Stimulated activated effector memory CD8-positive, alpha-beta T cell treated with anti-CD3 and anti-CD28 coated beads, Interleukin-12 subunit alpha, Interleukin-12 subunit beta, amount 100 ng/mL, for 72 hours (primary cell): ENCODE measurements around the gene MRC1.
A peak's percentile ranks its signal among the peaks of the same experiment; 100 is the strongest.

Experiments
- ATAC-seq: fragments of 150-1000 bp; cut with Tn5 transposase; 2 replicates; pipeline ENCODE4 v1.10.0; 2021
- DNase-seq, 2 donors: peaks; one replicate each; pipeline ENCODE4 v3.0.0; 2021 to 2022; ENCODE audit warnings: low spot score in 2 of 2
- H3K27ac Mint-ChIP-seq: one replicate; pipeline ENCODE4 v1.8.0; 2022; ENCODE audit warnings: mild to moderate bottlenecking, mixed read lengths
- H3K36me3 Mint-ChIP-seq: one replicate; pipeline ENCODE4 v1.8.0; 2022; ENCODE audit warnings: mild to moderate bottlenecking, mixed read lengths
- H3K4me1 Mint-ChIP-seq: one replicate; pipeline ENCODE4 v1.8.0; 2022; ENCODE audit warnings: mixed read lengths
- H3K4me3 Mint-ChIP-seq: one replicate; pipeline ENCODE4 v1.8.0; 2022; ENCODE audit warnings: mild to moderate bottlenecking, mixed read lengths
- H3K9me3 Mint-ChIP-seq: one replicate; pipeline ENCODE4 v1.8.0; 2022; ENCODE audit warnings: mixed read lengths

Gene MRC1

DNA sequence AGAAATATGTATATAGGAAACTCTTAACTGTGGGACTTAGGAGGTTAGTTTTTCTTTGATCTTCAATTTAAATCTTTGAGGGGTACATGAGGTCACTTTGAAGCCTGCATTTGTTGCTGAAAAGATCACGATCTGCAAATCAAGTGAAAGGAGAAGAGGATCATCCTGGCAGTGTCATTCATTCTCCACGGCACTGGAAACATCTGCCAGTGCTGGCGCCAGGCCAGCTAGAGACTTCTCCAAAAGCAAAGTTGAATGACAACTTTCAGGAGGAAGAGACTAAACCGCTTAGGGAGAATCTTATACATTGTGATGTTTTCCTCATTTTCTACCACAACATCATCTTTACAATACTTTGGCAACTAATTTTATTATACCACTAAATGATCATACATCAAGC is 42.5 kb downstream of the MRC1 start:
- Mint-ChIP-seq H3K4me3 (no peak overlapping the region), H3K36me3 (no peaks in the 10 kb centered on the region), H3K27ac (no peak overlapping the region), H3K4me1 (no peaks in the 10 kb centered on the region), H3K9me3 (no peaks in the 10 kb centered on the region)
- no peak for ATAC-seq
- no peak for DNase-seq

DNA sequence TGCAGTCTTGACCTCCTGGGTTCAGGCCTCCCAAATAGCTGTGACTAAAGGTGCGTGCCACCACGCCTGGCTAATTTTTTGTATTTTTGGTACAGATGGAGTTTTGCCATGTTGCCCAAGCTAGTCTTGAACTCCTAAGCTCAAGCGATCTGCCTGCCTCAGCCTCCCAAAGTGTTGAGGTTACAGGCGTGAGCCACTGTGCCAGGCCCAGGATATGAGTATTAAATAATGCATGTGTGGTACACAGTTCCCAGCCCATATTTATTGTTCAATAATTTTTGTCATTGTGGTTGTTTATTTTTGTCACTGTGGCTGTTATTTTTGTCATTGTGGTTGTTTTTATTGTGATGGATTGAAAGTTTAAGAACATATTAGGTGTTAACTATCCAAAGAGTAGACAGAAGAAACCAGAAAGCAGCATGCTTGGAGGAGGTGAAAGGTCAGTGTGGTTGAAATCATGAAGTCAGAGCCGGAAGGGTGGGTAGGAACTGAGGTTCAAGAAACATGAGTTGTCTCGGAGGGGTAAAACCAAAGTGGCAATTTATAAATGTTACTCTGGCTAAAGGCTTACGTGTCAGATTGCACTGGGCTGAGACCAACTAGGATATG is 45.0 kb downstream of the MRC1 start:
- Mint-ChIP-seq H3K27ac (no peak overlapping the region), H3K9me3 (no peaks in the 10 kb centered on the region), H3K4me3 (no peak overlapping the region), H3K4me1 (peaks cover 4% of the 10 kb centered on the region), H3K36me3 (no peaks in the 10 kb centered on the region)
- no peak for DNase-seq
- ATAC-seq, result peak; percentile 86

DNA sequence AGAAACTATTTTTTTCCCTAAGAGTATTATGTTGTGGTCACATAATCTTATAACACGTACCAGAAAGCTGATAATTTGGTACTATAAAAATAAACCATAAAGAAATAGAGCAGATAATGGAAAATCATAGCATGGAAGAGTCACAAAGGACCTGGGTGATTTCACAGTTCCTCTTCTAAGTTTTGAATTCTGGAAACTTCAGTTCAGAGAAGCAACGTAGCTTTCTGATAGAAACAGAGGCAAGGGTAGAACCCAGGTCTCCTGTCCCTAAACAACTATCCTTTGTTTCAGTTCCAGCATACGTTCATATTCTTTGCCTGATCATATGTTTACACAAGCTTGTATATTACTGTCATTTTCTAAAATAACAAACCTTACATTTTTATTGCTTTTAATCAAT is 47.9 kb downstream of the MRC1 start:
- H3K36me3 Mint-ChIP-seq, result no peaks in the 10 kb centered on the region
- peaks cover 5% of the 10 kb centered on the region for H3K4me1 Mint-ChIP-seq
- no peaks in the 10 kb centered on the region for H3K9me3 Mint-ChIP-seq
- no peak overlapping the region for H3K4me3 Mint-ChIP-seq
- no peak overlapping the region for H3K27ac Mint-ChIP-seq
- ATAC-seq, result no peak
- no peak for DNase-seq

DNA sequence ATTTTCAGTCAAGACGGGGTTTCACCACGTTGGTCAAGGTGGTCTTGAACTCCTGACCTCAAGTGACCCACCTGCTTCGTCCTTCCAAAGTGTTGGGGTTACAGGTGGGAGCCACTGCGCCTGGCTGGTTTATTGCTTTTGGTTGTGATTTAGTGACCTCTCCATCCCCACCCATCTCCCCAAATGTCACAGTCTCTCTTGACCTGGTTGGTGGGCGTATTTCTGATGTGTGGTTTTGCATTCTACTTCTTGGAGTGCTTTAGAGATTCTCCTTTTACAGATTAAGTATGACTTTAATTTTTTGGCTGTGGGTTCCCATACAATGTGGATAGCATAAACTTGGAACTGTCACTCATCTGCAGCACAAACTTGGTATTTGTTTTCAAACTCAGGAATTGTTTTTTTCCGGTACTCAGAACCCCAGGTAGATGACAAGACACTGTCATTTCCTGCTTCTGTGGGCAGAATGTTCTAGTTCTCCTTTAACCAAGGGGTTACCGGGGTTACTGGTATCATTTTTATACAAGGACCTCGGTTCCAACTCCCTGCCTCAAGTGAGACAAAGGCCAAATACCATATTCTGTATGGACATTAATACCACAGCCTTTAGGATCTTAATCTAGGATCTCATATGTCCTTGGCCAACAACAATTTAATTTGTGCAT is 50.5 kb downstream of the MRC1 start:
- Mint-ChIP-seq H3K9me3 (no peaks in the 10 kb centered on the region), H3K36me3 (no peaks in the 10 kb centered on the region), H3K27ac (no peak overlapping the region), H3K4me3 (no peak overlapping the region), H3K4me1 (peaks cover 5% of the 10 kb centered on the region)
- ATAC-seq (no peak), DNase-seq (no peak)

DNA sequence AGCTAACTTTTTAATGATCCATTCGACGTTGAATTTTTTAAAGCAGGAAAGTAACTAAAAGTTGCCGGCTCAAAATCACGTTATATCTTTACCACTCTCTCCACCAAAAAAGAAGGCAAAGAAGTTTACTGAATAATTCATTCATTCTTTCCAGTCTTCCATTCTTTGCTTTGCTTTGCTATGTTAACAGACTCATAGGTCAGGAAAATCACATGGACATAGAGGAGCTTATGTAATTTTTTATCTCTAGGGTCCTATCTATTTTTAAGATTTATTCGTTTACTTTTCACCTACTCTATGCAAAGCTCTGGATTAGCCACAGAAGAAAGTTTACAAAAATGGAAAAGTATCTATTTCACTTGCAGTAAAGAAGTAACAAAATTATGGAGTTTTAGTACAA is 52.6 kb downstream of the MRC1 start:
- H3K9me3 Mint-ChIP-seq, result no peaks in the 10 kb centered on the region
- H3K4me3 Mint-ChIP-seq, result no peak overlapping the region
- H3K4me1 Mint-ChIP-seq, result peaks cover 5% of the 10 kb centered on the region
- no peak overlapping the region for H3K27ac Mint-ChIP-seq
- ATAC-seq, result no peak
- DNase-seq, result no peak
- no peaks in the 10 kb centered on the region for H3K36me3 Mint-ChIP-seq

DNA sequence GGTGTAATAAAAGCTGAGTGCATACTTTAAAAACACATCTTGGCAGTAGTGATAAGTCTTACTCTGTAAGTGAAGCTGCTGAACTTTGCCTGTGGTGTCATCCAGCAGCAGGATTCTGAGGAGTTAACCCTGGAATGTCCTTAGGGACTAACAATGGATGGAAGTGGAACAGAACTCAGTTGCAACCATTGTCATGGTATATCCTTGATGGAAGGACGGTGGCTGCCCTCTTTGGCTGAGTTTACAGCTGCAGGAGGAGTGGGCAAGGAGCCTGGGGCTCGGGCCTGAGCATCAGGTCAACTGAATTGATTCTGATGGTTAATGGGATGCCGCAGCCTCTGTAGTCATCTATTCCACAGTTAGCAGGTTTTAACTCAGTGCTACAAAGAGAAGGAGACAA is 56.2 kb downstream of the MRC1 start:
- peaks cover 5% of the 10 kb centered on the region for H3K36me3 Mint-ChIP-seq
- H3K4me3 Mint-ChIP-seq, result no peak overlapping the region
- H3K9me3 Mint-ChIP-seq, result peaks cover 4% of the 10 kb centered on the region
- DNase-seq (no peak), ATAC-seq (no peak)
- H3K4me1 Mint-ChIP-seq, result no peaks in the 10 kb centered on the region
- H3K27ac Mint-ChIP-seq, result no peak overlapping the region

DNA sequence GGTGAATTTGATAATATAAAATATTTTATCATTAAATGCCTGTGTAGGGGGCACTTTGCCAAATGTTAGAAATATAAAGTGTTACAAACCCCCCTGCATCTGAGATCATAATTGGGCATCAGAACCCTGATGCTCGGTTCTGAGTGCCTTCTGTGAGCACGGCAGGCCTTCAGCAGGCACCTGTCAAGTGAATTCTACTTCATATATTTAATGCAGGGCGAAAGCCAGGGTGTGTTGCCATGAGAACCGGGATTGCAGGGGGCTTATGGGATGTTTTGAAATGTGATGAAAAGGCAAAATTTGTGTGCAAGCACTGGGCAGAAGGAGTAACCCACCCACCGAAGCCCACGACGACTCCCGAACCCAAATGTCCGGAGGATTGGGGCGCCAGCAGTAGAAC is 57.2 kb downstream of the MRC1 start:
- Mint-ChIP-seq H3K36me3 (peaks cover 5% of the 10 kb centered on the region), H3K9me3 (peaks cover 4% of the 10 kb centered on the region), H3K4me3 (no peak overlapping the region), H3K4me1 (no peaks in the 10 kb centered on the region), H3K27ac (no peak overlapping the region)
- no peak for DNase-seq
- no peak for ATAC-seq

DNA sequence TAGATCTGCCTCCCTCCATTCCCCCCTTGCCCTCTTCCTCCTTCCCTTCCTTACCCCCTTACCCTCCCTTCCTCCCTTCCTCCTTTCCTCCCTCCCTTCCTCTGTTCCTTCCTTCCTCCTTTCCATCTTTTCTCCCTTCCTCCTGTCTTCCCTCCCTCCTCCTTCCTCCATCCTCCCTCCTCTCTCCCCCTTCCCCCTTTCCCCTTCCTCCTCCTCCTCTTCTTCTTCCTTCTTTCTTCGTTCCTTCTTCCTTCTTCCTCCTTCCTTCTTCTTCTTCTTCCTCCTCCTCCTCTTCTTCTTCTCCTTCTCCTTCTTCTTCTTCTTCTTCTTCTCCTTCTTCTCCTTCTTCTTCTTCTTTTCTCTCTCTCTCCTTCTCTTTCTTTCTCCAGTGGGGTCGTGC is 57.9 kb downstream of the MRC1 start:
- H3K36me3 Mint-ChIP-seq, result peaks cover 5% of the 10 kb centered on the region
- DNase-seq (no peak), ATAC-seq (no peak)
- no peaks in the 10 kb centered on the region for H3K4me1 Mint-ChIP-seq
- peaks cover 4% of the 10 kb centered on the region for H3K9me3 Mint-ChIP-seq
- H3K4me3 Mint-ChIP-seq, result no peak overlapping the region
- H3K27ac Mint-ChIP-seq, result peak overlapping the region; percentile 15

DNA sequence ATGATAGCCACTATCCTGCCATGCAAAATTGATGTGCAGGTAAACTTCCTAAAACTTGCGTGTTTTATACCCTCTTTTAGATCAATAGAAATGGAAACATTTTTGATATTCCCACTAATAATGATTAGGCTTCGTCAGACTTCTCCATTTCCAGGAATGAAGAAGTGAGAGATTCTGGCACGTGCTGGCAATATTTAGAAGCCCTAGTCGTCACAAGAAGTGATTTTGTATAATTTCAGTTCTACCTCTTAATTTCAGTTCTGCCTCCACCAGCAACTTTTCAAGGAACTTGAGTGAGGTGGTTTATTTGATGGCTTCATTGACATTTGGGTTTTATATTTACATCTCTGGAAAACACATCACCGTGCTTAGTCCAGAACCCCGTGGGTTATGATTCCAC is 61.9 kb downstream of the MRC1 start:
- H3K4me3 Mint-ChIP-seq, result no peak overlapping the region
- H3K36me3 Mint-ChIP-seq, result peaks cover 5% of the 10 kb centered on the region

DNA sequence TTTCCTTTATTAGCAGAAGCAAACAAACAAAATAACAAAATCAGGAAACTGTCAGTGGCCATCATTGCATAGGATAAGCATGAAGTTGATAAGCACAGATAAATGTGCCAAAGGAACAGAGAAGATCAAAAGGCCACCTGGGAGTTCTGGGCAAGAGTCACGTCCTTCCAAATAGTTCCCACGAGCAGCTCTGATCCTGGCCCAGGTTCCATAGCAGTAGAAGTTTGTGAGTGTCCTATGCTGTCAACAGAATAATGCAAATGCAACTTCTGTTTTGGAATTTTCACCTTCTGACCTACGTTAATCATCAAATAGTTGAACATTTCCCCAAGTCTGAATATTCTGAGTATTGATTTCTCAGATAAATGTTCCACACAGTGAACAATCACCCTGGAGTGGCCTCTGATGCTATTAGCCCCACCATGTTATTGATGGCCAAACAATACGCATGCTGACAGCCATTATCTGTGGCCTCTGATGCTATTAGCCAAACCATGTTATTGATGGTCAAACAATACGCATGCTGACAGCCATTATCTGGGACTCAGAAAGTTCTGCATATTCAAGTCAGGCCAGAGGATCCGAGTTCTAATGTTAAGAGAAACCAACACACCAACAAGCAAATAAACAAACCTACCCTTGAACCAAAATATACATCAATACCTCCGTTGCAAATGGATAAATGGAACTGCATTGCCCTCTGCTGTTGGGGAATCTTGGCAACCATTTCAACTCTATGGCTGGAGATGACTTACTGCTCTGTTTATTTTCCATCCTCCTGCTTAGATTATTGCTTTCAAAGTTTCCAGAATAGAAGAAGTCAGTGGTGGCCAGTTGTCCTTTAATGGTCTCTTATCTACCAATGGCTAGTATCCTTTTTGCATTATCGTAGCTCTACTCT is 63.3 kb downstream of the MRC1 start:
- no peaks in the 10 kb centered on the region for H3K4me1 Mint-ChIP-seq
- no peak overlapping the region for H3K4me3 Mint-ChIP-seq
- DNase-seq (no peak), ATAC-seq (no peak)
- H3K27ac Mint-ChIP-seq, result no peak overlapping the region
- no peaks in the 10 kb centered on the region for H3K9me3 Mint-ChIP-seq
- H3K36me3 Mint-ChIP-seq, result peaks cover 1% of the 10 kb centered on the region

More for the DNA sequence above, 61.9 kb downstream of the MRC1 start:
- Mint-ChIP-seq H3K27ac (no peak overlapping the region), H3K4me1 (no peaks in the 10 kb centered on the region), H3K9me3 (peaks cover 4% of the 10 kb centered on the region)
- DNase-seq (no peak), ATAC-seq (no peak)

DNA sequence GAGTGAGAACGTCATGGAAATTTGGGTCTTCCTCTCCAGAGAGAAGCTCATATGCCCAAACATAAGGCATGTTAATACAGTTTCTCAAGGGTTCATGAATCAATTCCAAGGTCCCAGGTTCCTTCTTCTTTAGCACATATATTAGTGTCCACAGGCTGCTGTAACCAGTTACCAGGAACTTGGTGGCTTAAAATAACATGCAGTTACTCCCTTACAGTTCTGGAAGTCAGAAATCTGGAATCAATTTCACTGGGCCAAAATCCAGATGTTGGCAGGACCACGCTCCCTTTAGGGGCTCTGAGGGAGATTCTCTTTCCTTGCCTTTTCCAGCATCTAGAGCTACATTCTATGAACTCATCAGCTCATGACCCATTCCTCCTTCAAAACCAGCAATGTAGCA is 64.8 kb downstream of the MRC1 start:
- no peaks in the 10 kb centered on the region for H3K36me3 Mint-ChIP-seq
- ATAC-seq, result no peak
- H3K4me3 Mint-ChIP-seq, result no peak overlapping the region
- no peak overlapping the region for H3K27ac Mint-ChIP-seq
- no peaks in the 10 kb centered on the region for H3K4me1 Mint-ChIP-seq
- H3K9me3 Mint-ChIP-seq, result no peaks in the 10 kb centered on the region
- DNase-seq, result no peak

DNA sequence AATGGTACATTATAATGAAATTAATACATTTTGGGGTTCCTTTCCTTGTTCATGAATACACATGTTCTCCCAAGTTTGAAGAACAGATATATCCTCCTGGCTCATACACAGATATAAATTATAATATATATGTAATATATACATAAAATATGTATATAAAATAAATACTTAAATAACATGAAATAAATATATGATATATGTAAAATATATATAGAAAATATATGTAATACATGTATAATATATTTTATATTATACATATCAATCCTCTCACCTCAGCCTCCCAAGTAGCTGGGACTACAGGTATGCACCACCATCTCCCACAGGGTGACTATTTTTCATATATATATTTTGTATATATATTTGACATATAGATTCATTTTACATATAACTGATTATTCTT is 68.0 kb downstream of the MRC1 start:
- Mint-ChIP-seq H3K4me1 (no peaks in the 10 kb centered on the region), H3K4me3 (no peak overlapping the region), H3K9me3 (no peaks in the 10 kb centered on the region), H3K27ac (no peak overlapping the region), H3K36me3 (no peaks in the 10 kb centered on the region)
- DNase-seq (no peak), ATAC-seq (no peak)

DNA sequence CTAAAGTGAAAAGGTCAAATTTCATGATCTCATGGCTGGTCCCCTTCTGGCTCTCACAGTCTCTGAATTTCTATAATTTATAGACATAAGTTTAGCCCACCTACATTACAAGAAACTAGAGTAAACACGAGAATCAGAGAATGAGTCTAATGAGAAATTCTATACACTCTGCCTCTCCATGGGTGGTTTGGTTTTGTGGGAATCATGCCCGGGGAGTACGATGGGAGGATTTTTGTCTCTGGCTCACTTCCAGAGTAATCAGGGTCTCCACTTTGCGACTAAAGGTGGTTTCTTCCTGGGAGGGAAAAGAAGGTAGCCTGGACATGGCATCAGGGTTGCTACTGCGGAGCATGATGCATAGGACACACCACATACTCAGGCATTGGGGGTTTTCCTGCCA is 69.7 kb downstream of the MRC1 start:
- no peak overlapping the region for H3K4me3 Mint-ChIP-seq
- ATAC-seq (no peak), DNase-seq (no peak)
- no peak overlapping the region for H3K27ac Mint-ChIP-seq
- H3K4me1 Mint-ChIP-seq, result no peaks in the 10 kb centered on the region
- H3K9me3 Mint-ChIP-seq, result no peaks in the 10 kb centered on the region
- no peaks in the 10 kb centered on the region for H3K36me3 Mint-ChIP-seq

DNA sequence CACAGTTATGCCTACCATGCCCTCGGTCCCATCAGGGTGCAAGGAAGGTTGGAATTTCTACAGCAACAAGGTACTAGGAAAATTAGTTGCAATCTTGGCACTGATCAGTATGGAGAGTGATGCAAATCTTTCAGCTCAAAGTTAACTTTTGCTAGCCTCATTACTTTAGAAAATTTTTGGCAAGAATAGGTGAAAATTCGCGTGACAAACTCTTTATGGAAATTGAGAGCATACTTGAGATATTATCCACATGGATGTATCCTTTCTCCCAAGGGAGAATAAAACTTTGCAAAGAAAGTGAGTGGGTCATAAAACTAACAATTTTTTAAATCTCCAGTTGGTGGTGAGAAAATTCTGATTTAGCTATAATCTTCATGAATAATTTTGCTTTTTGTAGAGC is 71.5 kb downstream of the MRC1 start:
- Mint-ChIP-seq H3K27ac (no peak overlapping the region), H3K9me3 (no peaks in the 10 kb centered on the region), H3K36me3 (no peaks in the 10 kb centered on the region), H3K4me3 (no peak overlapping the region), H3K4me1 (no peaks in the 10 kb centered on the region)
- DNase-seq, result no peak
- no peak for ATAC-seq

DNA sequence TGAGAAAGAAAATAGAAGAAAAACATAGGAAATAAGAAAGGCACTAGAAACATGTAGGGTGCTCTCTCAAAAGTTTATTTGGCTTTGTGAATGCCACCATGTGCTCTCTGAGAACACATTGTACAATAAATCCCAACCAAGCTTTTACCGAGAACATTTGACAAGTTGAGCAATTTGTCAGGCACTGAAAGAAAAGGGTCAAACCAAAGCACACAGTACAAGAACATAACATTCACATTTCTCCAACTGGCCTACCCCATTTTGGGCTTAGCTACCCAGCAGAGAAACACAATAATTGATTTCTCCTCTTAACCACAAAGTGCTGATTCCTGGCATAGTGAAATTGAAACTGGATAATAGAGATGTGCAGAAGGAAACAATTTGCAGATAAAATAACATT is 73.4 kb downstream of the MRC1 start:
- no peaks in the 10 kb centered on the region for H3K4me1 Mint-ChIP-seq
- H3K4me3 Mint-ChIP-seq, result no peak overlapping the region
- no peak overlapping the region for H3K27ac Mint-ChIP-seq
- H3K9me3 Mint-ChIP-seq, result no peaks in the 10 kb centered on the region
- DNase-seq (no peak), ATAC-seq (no peak)
- no peaks in the 10 kb centered on the region for H3K36me3 Mint-ChIP-seq

DNA sequence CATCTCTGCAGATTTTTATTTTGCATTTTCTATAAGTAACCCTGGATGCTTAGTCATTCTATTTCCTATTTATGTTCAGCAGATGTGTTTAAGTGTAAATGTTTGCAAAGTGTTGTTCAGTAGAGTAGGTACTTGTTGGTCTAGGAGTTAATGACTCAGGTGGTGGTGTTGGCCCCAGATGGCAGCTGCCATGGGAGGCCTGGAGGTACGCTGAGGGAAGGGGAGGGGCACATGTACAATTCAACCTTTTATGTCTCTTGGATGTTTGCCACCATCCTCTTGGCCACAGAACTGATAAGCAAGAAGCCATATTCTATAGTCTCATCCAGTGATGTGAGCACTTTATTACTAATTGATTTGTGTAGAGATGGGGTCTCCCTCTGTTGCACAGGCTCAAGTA is 74.5 kb downstream of the MRC1 start:
- Mint-ChIP-seq H3K4me3 (no peak overlapping the region), H3K4me1 (no peaks in the 10 kb centered on the region), H3K9me3 (no peaks in the 10 kb centered on the region), H3K27ac (no peak overlapping the region), H3K36me3 (no peaks in the 10 kb centered on the region)
- ATAC-seq (no peak), DNase-seq (no peak)
